Measurements from ENCODE around the gene C14orf119. TPM values are rescaled to one million over a fixed set of nuclear protein-coding genes. Genes with fewer than 3 reads are reported as not detected.

C14orf119 gene
- total RNA-seq, 4 donors from 2014 or later: 22.3 to 45.0 (median 41.7) TPM

DNA sequence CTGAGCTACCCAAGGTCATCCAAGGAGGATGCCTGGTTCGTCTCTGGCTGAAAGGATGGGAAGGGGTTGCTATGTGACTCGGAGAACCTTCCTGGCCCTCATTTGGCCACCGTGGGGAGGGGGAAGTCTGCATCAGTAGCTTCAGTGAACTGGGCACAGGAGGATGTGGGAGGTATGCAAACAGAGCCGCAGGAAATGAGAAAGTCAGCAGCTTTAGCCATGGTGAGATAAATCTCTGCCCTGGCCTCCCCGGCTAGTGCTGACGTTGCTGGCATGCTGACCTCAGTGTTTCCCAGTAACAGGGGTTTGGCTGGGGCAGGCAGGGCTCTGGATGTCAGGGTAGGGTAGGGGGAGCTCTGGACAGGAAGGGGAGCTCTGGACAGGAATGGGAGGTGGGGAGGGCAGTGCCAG lies 26.1 kb downstream of the C14orf119 start:
- TF ChIP-seq, protein P1, sequence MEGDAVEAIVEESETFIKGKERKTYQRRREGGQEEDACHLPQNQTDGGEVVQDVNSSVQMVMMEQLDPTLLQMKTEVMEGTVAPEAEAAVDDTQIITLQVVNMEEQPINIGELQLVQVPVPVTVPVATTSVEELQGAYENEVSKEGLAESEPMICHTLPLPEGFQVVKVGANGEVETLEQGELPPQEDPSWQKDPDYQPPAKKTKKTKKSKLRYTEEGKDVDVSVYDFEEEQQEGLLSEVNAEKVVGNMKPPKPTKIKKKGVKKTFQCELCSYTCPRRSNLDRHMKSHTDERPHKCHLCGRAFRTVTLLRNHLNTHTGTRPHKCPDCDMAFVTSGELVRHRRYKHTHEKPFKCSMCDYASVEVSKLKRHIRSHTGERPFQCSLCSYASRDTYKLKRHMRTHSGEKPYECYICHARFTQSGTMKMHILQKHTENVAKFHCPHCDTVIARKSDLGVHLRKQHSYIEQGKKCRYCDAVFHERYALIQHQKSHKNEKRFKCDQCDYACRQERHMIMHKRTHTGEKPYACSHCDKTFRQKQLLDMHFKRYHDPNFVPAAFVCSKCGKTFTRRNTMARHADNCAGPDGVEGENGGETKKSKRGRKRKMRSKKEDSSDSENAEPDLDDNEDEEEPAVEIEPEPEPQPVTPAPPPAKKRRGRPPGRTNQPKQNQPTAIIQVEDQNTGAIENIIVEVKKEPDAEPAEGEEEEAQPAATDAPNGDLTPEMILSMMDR (IDR thresholded peaks at IDR 0.05; ENCODE audit: low read depth): no peak

DNA sequence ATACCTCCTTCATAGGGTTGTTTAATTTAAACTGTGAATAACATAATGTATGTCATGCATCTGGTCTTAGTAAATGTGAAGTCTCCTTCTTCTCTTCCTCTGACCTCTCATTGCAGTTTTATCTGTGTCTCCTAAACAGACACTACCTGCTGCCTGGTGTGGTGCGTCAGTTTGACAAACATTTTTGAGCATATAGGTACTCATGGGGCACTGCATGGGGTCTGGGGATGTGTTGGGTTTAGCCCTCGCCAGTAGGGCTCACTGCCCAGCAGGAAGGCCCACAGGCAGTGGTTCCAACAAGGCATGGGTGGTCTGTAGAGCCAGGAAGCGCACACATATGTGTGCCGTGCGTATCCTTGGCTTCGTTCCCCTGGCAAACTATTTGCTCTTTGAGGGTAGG lies 26.8 kb downstream of the C14orf119 start:
- TF ChIP-seq, protein P1 (IDR thresholded peaks at IDR 0.05; ENCODE audit: low read depth): no peak

GRCh38 chr14:23123419-23123818 lies 28.1 kb downstream of the C14orf119 start:
- TF ChIP-seq, protein P1 (IDR thresholded peaks at IDR 0.05; ENCODE audit: low read depth): no peak

- TF ChIP-seq, protein P1 (IDR thresholded peaks at IDR 0.05; ENCODE audit: low read depth): no peak
Observed at GRCh38 chr14:23124337-23124954, 29.1 kb downstream of the C14orf119 start.

- TF ChIP-seq, protein P1 (IDR thresholded peaks at IDR 0.05; ENCODE audit: low read depth): no peak
Observed at GRCh38 chr14:23125011-23125410, 29.7 kb downstream of the C14orf119 start.

DNA sequence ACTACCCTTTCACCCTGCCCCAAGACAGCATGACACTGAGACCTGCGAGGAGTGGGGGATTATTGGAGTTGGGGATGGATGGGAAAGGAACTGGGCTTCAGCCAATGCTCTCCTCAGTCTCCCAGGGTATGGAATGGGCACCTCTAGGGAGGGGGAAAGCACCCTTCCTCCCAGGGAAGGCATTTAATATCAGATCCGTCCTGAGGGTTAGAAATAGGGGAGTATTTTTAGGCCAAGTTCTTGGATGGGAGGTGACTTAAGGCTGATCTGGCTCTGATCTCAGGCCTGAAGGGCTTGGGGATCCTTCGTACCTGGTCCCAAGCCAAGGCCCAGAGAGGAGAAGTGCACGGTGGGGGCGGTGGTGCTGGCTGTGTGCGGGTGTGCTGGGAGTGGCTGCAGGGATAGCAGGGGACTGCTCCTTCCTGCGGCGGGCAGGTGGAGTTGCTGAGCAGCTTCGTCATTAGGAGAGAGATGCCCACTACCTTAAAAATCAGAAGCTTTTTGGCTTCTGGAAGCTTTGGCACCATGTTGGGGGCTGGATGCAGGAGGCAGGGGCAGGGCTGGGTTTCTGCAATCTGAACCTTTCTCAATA lies 30.7 kb downstream of the C14orf119 start:
- TF ChIP-seq, protein P1 (IDR thresholded peaks at IDR 0.05; ENCODE audit: low read depth): no peak

DNA sequence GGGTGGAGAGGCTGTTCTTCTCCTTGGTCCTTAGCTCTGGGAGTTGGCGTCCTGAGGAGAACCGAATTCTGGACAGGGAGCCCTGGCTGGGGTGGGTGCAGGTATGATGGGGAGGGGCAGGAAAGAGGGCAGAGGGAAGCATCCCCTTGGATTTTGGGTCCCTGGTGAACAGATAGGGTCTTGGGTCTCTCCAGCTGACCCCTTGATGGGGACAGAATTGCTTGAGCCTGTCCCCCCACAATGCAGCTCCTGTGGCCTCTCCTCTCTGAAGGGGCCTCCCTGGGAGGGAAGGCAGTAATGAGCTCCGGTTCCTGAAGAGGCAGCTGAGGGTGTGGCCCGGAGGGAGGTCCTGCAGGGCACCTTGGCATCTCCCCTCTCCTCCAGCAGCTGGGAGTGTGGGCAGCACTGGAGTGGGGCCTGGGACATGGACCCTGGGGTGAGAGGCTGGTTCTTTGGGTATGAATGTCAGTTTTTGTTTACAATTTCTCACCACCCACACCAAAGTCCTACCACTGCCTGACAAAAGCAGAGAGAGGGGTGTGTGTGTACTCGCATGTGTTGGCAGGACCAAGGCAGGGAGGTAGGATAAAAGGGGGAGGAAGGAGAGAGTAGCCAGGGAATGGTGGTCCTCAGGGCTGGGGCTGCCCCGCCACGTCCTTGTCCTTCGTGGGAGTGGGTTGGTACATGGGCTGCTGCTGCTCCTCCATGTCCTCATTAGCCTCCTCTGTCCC lies 31.4 kb downstream of the C14orf119 start:
- TF ChIP-seq, protein P1 (IDR thresholded peaks at IDR 0.05; ENCODE audit: low read depth): no peak
